Fibroblast of lung (primary cell): ENCODE measurements around the gene POLR1E.

Source experiments
- EZH2 ChIP-seq: IDR thresholded peaks from 2 replicates; pipeline ENCODE4 v1.5.1; 2012; ENCODE audit warnings: low read length, control low read depth, mild to moderate bottlenecking; ENCODE audit errors: missing control alignments
- TF ChIP-seq, protein P1 (sequence below), 2 donors: IDR thresholded peaks in 1 of 2; conservative IDR thresholded peaks in 1 of 2; 1 replicate in 1 of 2; 2 replicates in 1 of 2; pipeline ENCODE4 v1.5.1; 2011 to 2012; ENCODE audit warnings: low read length in 2 of 2, control low read depth in 1 of 2, inconsistent platforms in 1 of 2, low read depth in 1 of 2, mild to moderate bottlenecking in 1 of 2

DNA sequence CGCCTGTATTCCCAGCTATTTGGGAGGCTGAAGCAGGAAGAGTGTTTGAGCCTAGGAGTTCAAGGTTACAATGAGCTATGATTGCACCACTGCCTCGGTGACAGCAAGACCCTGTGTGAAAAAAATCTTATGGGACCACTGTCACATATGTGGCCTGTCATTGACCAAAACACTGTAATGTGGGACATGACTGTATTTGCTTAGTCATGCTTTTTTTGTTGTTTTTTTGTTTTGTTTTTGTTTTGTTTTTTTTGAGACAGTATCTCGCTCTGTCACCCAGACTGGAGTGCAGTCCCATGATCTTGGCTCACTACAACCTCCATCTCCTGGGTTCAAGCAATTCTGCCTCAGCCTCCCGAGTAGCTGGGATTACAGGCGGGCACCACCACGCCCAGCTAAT, 13.5 kb downstream of the POLR1E start:
- TF ChIP-seq EZH2 = no peak
- TF ChIP-seq, protein P1, sequence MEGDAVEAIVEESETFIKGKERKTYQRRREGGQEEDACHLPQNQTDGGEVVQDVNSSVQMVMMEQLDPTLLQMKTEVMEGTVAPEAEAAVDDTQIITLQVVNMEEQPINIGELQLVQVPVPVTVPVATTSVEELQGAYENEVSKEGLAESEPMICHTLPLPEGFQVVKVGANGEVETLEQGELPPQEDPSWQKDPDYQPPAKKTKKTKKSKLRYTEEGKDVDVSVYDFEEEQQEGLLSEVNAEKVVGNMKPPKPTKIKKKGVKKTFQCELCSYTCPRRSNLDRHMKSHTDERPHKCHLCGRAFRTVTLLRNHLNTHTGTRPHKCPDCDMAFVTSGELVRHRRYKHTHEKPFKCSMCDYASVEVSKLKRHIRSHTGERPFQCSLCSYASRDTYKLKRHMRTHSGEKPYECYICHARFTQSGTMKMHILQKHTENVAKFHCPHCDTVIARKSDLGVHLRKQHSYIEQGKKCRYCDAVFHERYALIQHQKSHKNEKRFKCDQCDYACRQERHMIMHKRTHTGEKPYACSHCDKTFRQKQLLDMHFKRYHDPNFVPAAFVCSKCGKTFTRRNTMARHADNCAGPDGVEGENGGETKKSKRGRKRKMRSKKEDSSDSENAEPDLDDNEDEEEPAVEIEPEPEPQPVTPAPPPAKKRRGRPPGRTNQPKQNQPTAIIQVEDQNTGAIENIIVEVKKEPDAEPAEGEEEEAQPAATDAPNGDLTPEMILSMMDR (conservative IDR thresholded peaks at IDR 0.05 in 1 of 2, IDR thresholded peaks at IDR 0.05 in 1 of 2; ENCODE audit: low read depth in 1 of 2, low read length in 2 of 2) = no peak
